GM23338 (cell line): ENCODE data around the gene ZNF277.

Experiments
- CREB1 ChIP-seq: fragments of 250-450 bp; sonication (Bioruptor Pico); IDR thresholded peaks from 2 replicates; pipeline ENCODE4 v1.5.0; 2020; ENCODE audit warnings: low read depth, mild to moderate bottlenecking, moderate library complexity
- CTCF ChIP-seq, 2 experiments: fragments of 200-600 bp in 1 of 2; sonication (generic) in 1 of 2; conservative IDR thresholded peaks; 2 replicates each; pipeline versions ENCODE4 v1.5.1 to v1.6.1; 2016 to 2017; ENCODE audit warnings: antibody characterized with exemption in 2 of 2, low read depth in 2 of 2, mild to moderate bottlenecking in 2 of 2, moderate library complexity in 1 of 2
- ETS1 ChIP-seq: IDR thresholded peaks from 2 replicates; pipeline ENCODE4 v1.6.1; 2016; ENCODE audit warnings: antibody characterized with exemption
- EZH2 ChIP-seq: fragments of 200-600 bp; sonication (generic); IDR thresholded peaks from one replicate; pipeline ENCODE4 v1.8.0; 2017; ENCODE audit warnings: antibody characterized with exemption, mild to moderate bottlenecking, low read depth; ENCODE audit not compliant: unreplicated experiment
- EZH2phosphoT487 ChIP-seq: fragments of 200-600 bp; sonication (generic); IDR thresholded peaks from one replicate; pipeline ENCODE4 v1.8.1; 2018; ENCODE audit warnings: antibody characterized with exemption; ENCODE audit not compliant: unreplicated experiment
- JUNB ChIP-seq: IDR thresholded peaks from one replicate; pipeline ENCODE4 v1.6.1; 2016; ENCODE audit warnings: antibody characterized with exemption; ENCODE audit not compliant: unreplicated experiment
- POLR2AphosphoS5 ChIP-seq: IDR thresholded peaks from 2 replicates; pipeline ENCODE4 v1.6.1; 2016; ENCODE audit warnings: antibody characterized with exemption, low read depth
- REST ChIP-seq: IDR thresholded peaks from one replicate; pipeline ENCODE4 v1.6.1; 2018; ENCODE audit warnings: antibody characterized with exemption; ENCODE audit not compliant: unreplicated experiment
- STAT1 ChIP-seq: IDR thresholded peaks from one replicate; pipeline ENCODE4 v1.6.1; 2016; ENCODE audit warnings: antibody characterized with exemption; ENCODE audit not compliant: unreplicated experiment
- ZNF114 ChIP-seq: fragments of 250-450 bp; sonication (Bioruptor Pico); IDR thresholded peaks from 2 replicates; pipeline ENCODE4 v1.5.0; 2020; ENCODE audit warnings: mild to moderate bottlenecking, moderate library complexity

- TF ChIP-seq REST, result no peak
- TF ChIP-seq CTCF (conservative IDR thresholded peaks at IDR 0.05; ENCODE audit: low read depth in 2 of 2), result no peak
- TF ChIP-seq EZH2, result no peak
- no peak for TF ChIP-seq STAT1
- no peak for TF ChIP-seq EZH2phosphoT487
- no peak for TF ChIP-seq CREB1
- no peak for TF ChIP-seq POLR2AphosphoS5
- TF ChIP-seq JUNB, result no peak
- TF ChIP-seq ETS1, result no peak
- no peak for TF ChIP-seq ZNF114 (CRISPR knock-in tag)
These were observed 154.2 kb downstream of the ZNF277 start for GRCh38 chr7:112360681-112361080.
